Gastroesophageal sphincter (tissue), 4 donors: ENCODE measurements around the gene COG3. TPM values are rescaled to one million over a fixed set of nuclear protein-coding genes. Genes with fewer than 3 reads are reported as not detected.

Experiments used
- ATAC-seq: fragments of 150-250 bp; one replicate; pipeline ENCODE4 v1.9.1; 2016; ENCODE audit warnings: mild to moderate bottlenecking, moderate library complexity
- H3K27ac ChIP-seq, 4 donors: fragments of 200-600 bp; sonication (generic) in 3 of 4; 1 replicate in 3 of 4; 2 replicates in 1 of 4; pipeline ENCODE4 v1.5.1; 2016 to 2019
- H3K27me3 ChIP-seq: fragments of 200-600 bp; sonication (generic); one replicate; pipeline ENCODE4 v1.5.1; 2019
- H3K36me3 ChIP-seq, 2 donors: fragments of 200-600 bp; sonication (generic); one replicate each; pipeline ENCODE4 v1.5.1; 2019; ENCODE audit warnings: control low read depth in 1 of 2
- H3K4me1 ChIP-seq, 3 donors: fragments of 200-600 bp; sonication (generic); 1 replicate in 2 of 3; 2 replicates in 1 of 3; pipeline ENCODE4 v1.5.1; 2016 to 2019; ENCODE audit warnings: control low read depth in 2 of 3
- H3K4me3 ChIP-seq, 2 donors: fragments of 200-600 bp; sonication (generic); one replicate each; pipeline ENCODE4 v1.5.1; 2019; ENCODE audit warnings: mild to moderate bottlenecking in 1 of 2, moderate library complexity in 1 of 2
- H3K9me3 ChIP-seq, 3 donors: fragments of 200-600 bp; sonication (generic); one replicate each; pipeline ENCODE4 v1.5.1; 2017 to 2019; ENCODE audit warnings: control low read depth in 2 of 3
- EP300 ChIP-seq: sonication (generic); formaldehyde crosslinking; IDR thresholded peaks from one replicate; pipeline ENCODE4 v1.6.1; 2017; ENCODE audit warnings: antibody characterized with exemption, mild to moderate bottlenecking
- POLR2A ChIP-seq, 2 donors: fragments of 450-650 bp; IDR thresholded peaks; one replicate each; pipeline ENCODE4 v1.6.1; 2017; ENCODE audit warnings: antibody characterized with exemption in 2 of 2, mild to moderate bottlenecking in 2 of 2, moderate library complexity in 1 of 2
- POLR2AphosphoS5 ChIP-seq: sonication (generic); formaldehyde crosslinking; IDR thresholded peaks from one replicate; pipeline ENCODE4 v1.6.1; 2017; ENCODE audit warnings: antibody characterized with exemption
- WGBS, 2 donors: methylation state at CpG; one replicate each; pipeline ENCODE4 v1.1.5; 2018; ENCODE audit warnings: low coverage in 1 of 2; 5-methylcytosine and 5-hydroxymethylcytosine counted together
- total RNA-seq, 4 donors: library from RNA; depleted of rRNA; stranded (reverse); fragments of >200 nt; gene quantifications; one replicate each; pipeline ENCODE4 v1.1.0, GENCODE V29; 2016
- TF ChIP-seq, protein P1 (sequence below), 4 experiments: fragments of 200-600 bp in 2 of 4; fragments of 450-650 bp in 2 of 4; sonication (generic) in 1 of 4; IDR thresholded peaks; one replicate each; pipeline ENCODE4 v1.5.1; 2017 to 2019; ENCODE audit warnings: antibody characterized with exemption in 4 of 4, mild to moderate bottlenecking in 2 of 4, moderate library complexity in 2 of 4

COG3 gene
- total RNA-seq, 4 donors from 2014 or later, result 19.4 to 30.0 (median 21.3) TPM

DNA sequence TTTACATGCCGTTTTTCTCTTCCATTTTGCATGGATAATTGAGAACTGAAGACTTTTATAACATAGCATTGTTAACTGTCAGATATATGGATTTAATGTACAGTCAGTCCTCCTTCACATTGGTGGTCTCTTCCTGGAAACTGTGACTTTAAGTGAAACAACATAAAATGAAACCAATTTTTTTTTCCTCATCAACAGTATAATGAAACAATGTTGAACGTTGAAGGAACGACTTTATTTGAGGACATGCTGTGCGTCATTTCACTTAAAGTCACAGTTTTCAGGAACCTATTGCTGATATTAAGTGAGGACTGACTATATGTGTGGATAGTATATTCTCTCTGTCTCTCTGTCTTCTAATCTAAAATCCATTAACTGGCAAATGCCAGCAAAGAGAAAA lies 54.8 kb downstream of the COG3 start:
- TF ChIP-seq EP300 (no peak), POLR2A (IDR thresholded peaks at IDR 0.05) (no peak), POLR2AphosphoS5 (no peak)
- TF ChIP-seq, protein P1, sequence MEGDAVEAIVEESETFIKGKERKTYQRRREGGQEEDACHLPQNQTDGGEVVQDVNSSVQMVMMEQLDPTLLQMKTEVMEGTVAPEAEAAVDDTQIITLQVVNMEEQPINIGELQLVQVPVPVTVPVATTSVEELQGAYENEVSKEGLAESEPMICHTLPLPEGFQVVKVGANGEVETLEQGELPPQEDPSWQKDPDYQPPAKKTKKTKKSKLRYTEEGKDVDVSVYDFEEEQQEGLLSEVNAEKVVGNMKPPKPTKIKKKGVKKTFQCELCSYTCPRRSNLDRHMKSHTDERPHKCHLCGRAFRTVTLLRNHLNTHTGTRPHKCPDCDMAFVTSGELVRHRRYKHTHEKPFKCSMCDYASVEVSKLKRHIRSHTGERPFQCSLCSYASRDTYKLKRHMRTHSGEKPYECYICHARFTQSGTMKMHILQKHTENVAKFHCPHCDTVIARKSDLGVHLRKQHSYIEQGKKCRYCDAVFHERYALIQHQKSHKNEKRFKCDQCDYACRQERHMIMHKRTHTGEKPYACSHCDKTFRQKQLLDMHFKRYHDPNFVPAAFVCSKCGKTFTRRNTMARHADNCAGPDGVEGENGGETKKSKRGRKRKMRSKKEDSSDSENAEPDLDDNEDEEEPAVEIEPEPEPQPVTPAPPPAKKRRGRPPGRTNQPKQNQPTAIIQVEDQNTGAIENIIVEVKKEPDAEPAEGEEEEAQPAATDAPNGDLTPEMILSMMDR (IDR thresholded peaks at IDR 0.05), result no peak
- ATAC-seq, result no peak
- Histone ChIP-seq H3K36me3 (peaks cover 3 to 81% of the 10 kb centered on the region in 2 donors), H3K4me3 (no peak overlapping the region), H3K4me1 (no peaks in the 10 kb centered on the region), H3K9me3 (no peaks in the 10 kb centered on the region), H3K27ac (no peak overlapping the region), H3K27me3 (no peaks in the 10 kb centered on the region)
- 81 to 85% methylated on average over 4 of the region's 4 CpGs for WGBS, 2 donors

DNA sequence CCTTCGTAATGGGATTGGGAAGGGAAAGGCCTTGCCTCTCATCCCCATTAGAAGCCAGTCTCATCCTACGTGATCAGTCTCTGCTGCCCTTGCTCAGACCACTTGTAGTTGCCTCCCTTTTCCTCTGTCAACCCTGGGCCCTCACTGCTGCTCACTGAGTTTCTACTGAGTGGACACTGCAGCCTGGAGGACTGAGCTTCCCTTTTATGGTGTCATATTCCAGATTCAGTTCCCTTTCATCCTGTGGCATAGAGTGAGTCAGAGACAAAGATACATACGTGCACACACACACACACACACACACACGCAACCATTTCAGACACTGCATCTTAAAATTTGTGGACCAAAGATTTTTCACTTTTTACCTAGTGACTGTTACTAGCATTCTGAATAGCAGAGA lies 56.6 kb downstream of the COG3 start:
- Histone ChIP-seq H3K27me3 (no peaks in the 10 kb centered on the region), H3K36me3 (peaks cover under 1 to 76% of the 10 kb centered on the region in 2 donors), H3K4me3 (no peak overlapping the region), H3K27ac (no peak overlapping the region), H3K4me1 (no peaks in the 10 kb centered on the region), H3K9me3 (no peaks in the 10 kb centered on the region)
- no peak for ATAC-seq
- WGBS, 2 donors, result 65 to 78% methylated on average over 2 to 4 of the region's 4 CpGs
- TF ChIP-seq, protein P1 (IDR thresholded peaks at IDR 0.05), result no peak
- no peak for TF ChIP-seq POLR2AphosphoS5
- TF ChIP-seq POLR2A (IDR thresholded peaks at IDR 0.05), result no peak
- no peak for TF ChIP-seq EP300

DNA sequence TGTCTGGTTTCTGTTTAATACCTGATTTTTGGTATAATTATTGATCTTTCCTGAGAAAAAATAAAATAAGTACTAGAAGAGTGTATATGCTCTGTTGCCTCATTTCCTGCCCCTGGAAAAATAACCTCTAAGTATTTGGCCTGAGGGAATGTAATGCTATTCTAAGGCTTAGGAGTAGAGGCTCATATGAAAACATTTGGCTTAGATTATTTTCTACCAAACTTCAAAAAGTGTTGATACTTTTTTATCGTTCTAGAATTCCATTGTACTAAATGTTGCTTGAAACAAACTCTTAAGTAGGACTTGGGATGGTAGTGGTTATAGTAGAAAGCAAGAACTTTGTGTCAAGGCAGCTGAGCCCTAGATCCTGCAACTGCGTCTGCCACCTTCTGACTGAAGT lies 57.8 kb downstream of the COG3 start:
- H3K9me3 ChIP-seq, result no peaks in the 10 kb centered on the region
- WGBS, 2 donors, result 85 to 92% methylated on average over 2 of the region's 2 CpGs
- H3K4me1 ChIP-seq, result peaks cover 0 to 6% (median 0%) of the 10 kb centered on the region in 3 donors
- ATAC-seq, result no peak
- H3K36me3 ChIP-seq, result peaks cover 0 to 67% of the 10 kb centered on the region in 2 donors
- H3K27ac ChIP-seq, result no peak overlapping the region
- H3K27me3 ChIP-seq, result no peaks in the 10 kb centered on the region
- TF ChIP-seq POLR2A (IDR thresholded peaks at IDR 0.05) (no peak), EP300 (no peak), POLR2AphosphoS5 (no peak)
- TF ChIP-seq, protein P1 (IDR thresholded peaks at IDR 0.05), result no peak
- H3K4me3 ChIP-seq, result no peak overlapping the region

DNA sequence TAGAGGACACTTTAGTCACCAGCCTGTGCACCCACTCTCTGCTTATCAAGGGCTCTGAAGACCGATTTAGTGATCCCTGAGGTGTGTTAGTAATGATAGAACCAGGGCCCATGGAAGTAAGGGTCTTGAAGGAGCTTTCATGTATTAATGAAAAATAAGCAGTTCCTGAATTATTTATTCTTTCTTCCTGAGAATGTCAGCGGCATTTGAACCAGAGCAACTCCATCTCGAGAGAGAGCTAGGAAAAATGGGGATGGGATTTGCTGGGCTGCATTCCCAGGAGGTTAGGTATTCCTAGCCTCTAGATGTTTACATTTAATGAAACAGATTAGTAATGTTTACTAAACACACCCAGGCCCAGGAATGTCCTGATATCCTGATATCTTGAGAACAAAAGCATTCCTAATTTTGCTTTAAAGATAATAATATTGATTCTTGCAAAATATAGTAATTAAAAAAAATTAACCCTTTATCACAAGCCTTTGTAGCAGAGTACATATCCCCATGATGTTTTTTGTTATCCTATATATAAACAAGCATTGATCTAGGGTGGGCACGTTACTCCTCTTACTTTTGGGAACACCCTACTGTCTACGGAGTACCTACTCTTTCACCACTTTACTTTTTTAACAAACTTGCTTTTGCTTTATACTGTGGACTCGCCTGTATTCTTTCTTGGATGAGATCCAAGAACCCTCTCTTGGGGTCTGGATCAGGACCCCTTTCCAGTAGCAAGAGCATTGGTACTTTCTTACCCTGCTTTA lies 63.1 kb downstream of the COG3 start:
- Histone ChIP-seq H3K9me3 (no peaks in the 10 kb centered on the region), H3K27ac (no peak overlapping the region), H3K4me1 (peaks cover 0 to 14% (median 0%) of the 10 kb centered on the region in 3 donors), H3K27me3 (no peaks in the 10 kb centered on the region), H3K36me3 (peaks cover 8 to 70% of the 10 kb centered on the region in 2 donors), H3K4me3 (no peak overlapping the region)
- ATAC-seq, result no peak
- TF ChIP-seq POLR2A (IDR thresholded peaks at IDR 0.05), result no peak
- WGBS, 2 donors, result 41 to 55% methylated on average over 6 of the region's 6 CpGs

DNA sequence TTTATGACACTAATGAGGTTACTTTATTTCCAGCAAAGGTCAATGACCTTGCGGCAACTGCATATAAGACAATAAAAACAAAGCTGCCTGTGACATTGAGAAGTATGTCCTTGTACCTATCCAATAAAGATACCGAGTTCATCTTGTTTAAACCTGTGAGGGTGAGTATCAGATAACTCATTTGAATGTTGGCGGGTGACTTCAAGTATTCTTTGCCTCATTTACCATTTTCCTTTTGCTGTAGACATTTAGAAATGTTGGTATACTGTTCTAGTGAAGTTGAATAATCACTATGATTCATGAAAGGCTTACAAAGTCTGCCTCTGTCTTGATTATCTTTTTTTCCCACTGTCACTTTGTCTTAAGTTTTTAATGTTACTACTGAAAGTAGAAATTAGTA lies 65.0 kb downstream of the COG3 start:
- no peak for ATAC-seq
- Histone ChIP-seq H3K27ac (no peak overlapping the region), H3K4me3 (no peak overlapping the region), H3K36me3 (peaks cover 8 to 76% of the 10 kb centered on the region in 2 donors), H3K27me3 (no peaks in the 10 kb centered on the region), H3K4me1 (peaks cover 0 to 14% (median 0%) of the 10 kb centered on the region in 3 donors), H3K9me3 (no peaks in the 10 kb centered on the region)
- 92 to 93% methylated on average over 3 of the region's 3 CpGs for WGBS, 2 donors
- TF ChIP-seq POLR2AphosphoS5, result no peak
- TF ChIP-seq POLR2A (IDR thresholded peaks at IDR 0.05), result no peak
- TF ChIP-seq EP300, result no peak

DNA sequence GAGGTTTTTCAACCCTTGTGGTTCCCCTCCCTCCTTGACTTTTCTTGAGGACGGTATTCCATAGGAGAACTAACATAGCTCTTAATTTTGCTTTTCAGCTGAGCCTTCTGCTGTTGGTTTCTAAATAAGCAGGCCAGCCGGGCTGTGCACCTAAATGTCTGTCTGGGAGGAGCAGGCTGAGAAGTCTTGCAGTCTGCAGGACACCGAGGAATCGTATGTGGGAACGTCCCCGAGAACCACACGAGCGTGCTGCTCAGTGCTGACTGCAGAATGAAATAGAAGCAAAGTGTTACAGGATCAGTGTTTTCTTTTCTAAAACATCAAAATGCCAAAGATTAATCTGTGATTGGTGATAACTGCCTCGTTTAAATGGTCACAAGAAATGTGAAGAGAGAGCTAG lies 69.9 kb downstream of the COG3 start:
- H3K9me3 ChIP-seq, result no peaks in the 10 kb centered on the region
- H3K27me3 ChIP-seq, result no peaks in the 10 kb centered on the region
- no peak overlapping the region for H3K27ac ChIP-seq
- H3K4me3 ChIP-seq, result no peak overlapping the region
- H3K36me3 ChIP-seq, result peaks cover 8 to 67% of the 10 kb centered on the region in 2 donors
- WGBS, 2 donors, result 80 to 84% methylated on average over 8 to 9 of the region's 9 CpGs
- H3K4me1 ChIP-seq, result no peaks in the 10 kb centered on the region
- ATAC-seq, result no peak
- TF ChIP-seq POLR2A (IDR thresholded peaks at IDR 0.05), result no peak
- TF ChIP-seq EP300, result no peak
- TF ChIP-seq, protein P1 (IDR thresholded peaks at IDR 0.05), result no peak
- no peak for TF ChIP-seq POLR2AphosphoS5
